HG03097 (cell line): ENCODE data around the gene PLOD3.
"Not testable (repeated sequence)": the region's sequence is repeated elsewhere in the genome, so short reads cannot be mapped to it uniquely, and the experiment has no call there.

ENCODE experiments used
- ATAC-seq: cut with Tn5 transposase; IDR thresholded peaks from one replicate; pipeline ENCODE4 v1.9.1; 2021; ENCODE audit not compliant: unreplicated experiment, low FRiP score

Gene PLOD3

GRCh38 chr7:101217388-101218235 is at the start of gene PLOD3, which contains the start of gene ZNHIT1:
Gene PLOD3 (minus strand): TSS chr7:101217581. CDS start chr7:101217274, 307 bp downstream.
Gene ZNHIT1 (plus strand): TSS chr7:101218165. CDS start chr7:101218196, 31 bp downstream.
- peak; percentile 54 for ATAC-seq

GRCh38 chr7:101265622-101266516 is 48.5 kb upstream of the PLOD3 start:
- ATAC-seq, result no peak

- not testable (repeated sequence) for ATAC-seq
Observed at GRCh38 chr7:101264102-101264706, 46.8 kb upstream of the PLOD3 start.

- no peak for ATAC-seq
Observed at GRCh38 chr7:101258243-101258731, 40.9 kb upstream of the PLOD3 start.

GRCh38 chr7:101255796-101256195 is 38.4 kb upstream of the PLOD3 start:
- ATAC-seq, result no peak

GRCh38 chr7:101253199-101253598 is 35.8 kb upstream of the PLOD3 start:
- ATAC-seq, result not testable (repeated sequence)

- peak; percentile 96 for ATAC-seq
Observed at GRCh38 chr7:101251871-101252659, 34.7 kb upstream of the PLOD3 start.

- no peak for ATAC-seq
Observed at GRCh38 chr7:101250324-101250723, 32.9 kb upstream of the PLOD3 start.

GRCh38 chr7:101248276-101248675 is 30.9 kb upstream of the PLOD3 start:
- no peak for ATAC-seq

GRCh38 chr7:101245147-101245668 is 27.8 kb upstream of the PLOD3 start:
- no peak for ATAC-seq

- ATAC-seq, result peak; percentile 82
Observed at GRCh38 chr7:101244375-101245146, 27.2 kb upstream of the PLOD3 start, which contains the start of gene FIS1. Gene FIS1 (minus strand): TSS chr7:101245081. CDS start chr7:101245004, 77 bp downstream.

GRCh38 chr7:101243646-101244374 is 26.4 kb upstream of the PLOD3 start:
- no peak for ATAC-seq

- ATAC-seq, result no peak
Observed at GRCh38 chr7:101241443-101242349, 24.3 kb upstream of the PLOD3 start.

- ATAC-seq, result no peak
Observed at GRCh38 chr7:101241015-101241363, 23.6 kb upstream of the PLOD3 start.

- ATAC-seq, result no peak
Observed at GRCh38 chr7:101240226-101241014, 23.0 kb upstream of the PLOD3 start.

GRCh38 chr7:101239951-101240220 is 22.5 kb upstream of the PLOD3 start:
- no peak for ATAC-seq
